HEK293 (cell line): ENCODE results near the gene TSACC.

Experiments
- CTCF ChIP-seq: fragments of 450-650 bp; formaldehyde crosslinking; IDR thresholded peaks from 2 replicates; pipeline ENCODE4 v1.5.1; 2016; ENCODE audit warnings: missing biosample characterization, missing genetic modification characterization
- RBAK ChIP-seq: fragments of 450-650 bp; formaldehyde crosslinking; IDR thresholded peaks from 2 replicates; pipeline ENCODE4 v1.5.1; 2016; ENCODE audit warnings: missing biosample characterization, missing genetic modification characterization
- ZBTB10 ChIP-seq: fragments of 450-650 bp; formaldehyde crosslinking; IDR thresholded peaks from 2 replicates; pipeline ENCODE4 v1.5.1; 2016; ENCODE audit warnings: missing biosample characterization, missing genetic modification characterization
- ZNF138 ChIP-seq: fragments of 450-650 bp; formaldehyde crosslinking; IDR thresholded peaks from 2 replicates; pipeline ENCODE4 v1.5.1; 2016; ENCODE audit warnings: missing biosample characterization, missing genetic modification characterization, borderline replicate concordance
- ZNF174 ChIP-seq: fragments of 450-650 bp; formaldehyde crosslinking; IDR thresholded peaks from 2 replicates; pipeline ENCODE4 v1.5.0; 2017; ENCODE audit warnings: missing biosample characterization, mild to moderate bottlenecking, missing genetic modification characterization
- ZNF18 ChIP-seq: fragments of 450-650 bp; formaldehyde crosslinking; IDR thresholded peaks from 2 replicates; pipeline ENCODE4 v1.5.1; 2016; ENCODE audit warnings: missing biosample characterization, missing genetic modification characterization
- ZNF274 ChIP-seq, 2 experiments: fragments of 200-500 bp in 1 of 2; fragments of 450-650 bp in 1 of 2; sonication (Bioruptor generic) in 1 of 2; formaldehyde crosslinking in 1 of 2; IDR thresholded peaks; 2 replicates each; pipeline versions ENCODE4 v1.5.1 to v1.6.1; 2014 to 2016; ENCODE audit warnings: borderline replicate concordance in 1 of 2, inconsistent platforms in 1 of 2, low read length in 1 of 2, missing biosample characterization in 1 of 2, missing genetic modification characterization in 1 of 2
- ZNF335 ChIP-seq: fragments of 450-650 bp; formaldehyde crosslinking; conservative IDR thresholded peaks from 2 replicates; pipeline ENCODE4 v1.5.1; 2016; ENCODE audit warnings: missing biosample characterization, missing genetic modification characterization
- ZNF354C ChIP-seq: fragments of 450-650 bp; formaldehyde crosslinking; IDR thresholded peaks from 2 replicates; pipeline ENCODE4 v1.5.1; 2016; ENCODE audit warnings: missing biosample characterization, missing genetic modification characterization, low read depth, borderline replicate concordance
- ZNF501 ChIP-seq: fragments of 450-650 bp; formaldehyde crosslinking; IDR thresholded peaks from 2 replicates; pipeline ENCODE4 v1.5.1; 2016; ENCODE audit warnings: missing biosample characterization, missing genetic modification characterization
- ZNF521 ChIP-seq: fragments of 450-650 bp; formaldehyde crosslinking; IDR thresholded peaks from 2 replicates; pipeline ENCODE4 v1.5.1; 2017; ENCODE audit warnings: missing biosample characterization, mild to moderate bottlenecking, missing genetic modification characterization
- ZNF639 ChIP-seq: fragments of 450-650 bp; formaldehyde crosslinking; IDR thresholded peaks from 2 replicates; pipeline ENCODE4 v1.5.1; 2016; ENCODE audit warnings: missing biosample characterization, missing genetic modification characterization
- ZNF76 ChIP-seq: fragments of 450-650 bp; formaldehyde crosslinking; IDR thresholded peaks from 2 replicates; pipeline ENCODE4; 2016; ENCODE audit warnings: low read depth, missing biosample characterization, missing genetic modification characterization, borderline replicate concordance
- ZNF792 ChIP-seq: fragments of 450-650 bp; formaldehyde crosslinking; IDR thresholded peaks from 2 replicates; pipeline ENCODE4 v1.5.1; 2016; ENCODE audit warnings: missing biosample characterization, missing genetic modification characterization

GRCh38 chr1:156365754-156366153 lies 27.4 kb downstream of the TSACC start:
- no peak for TF ChIP-seq CTCF (tag by site-specific recombination)
- TF ChIP-seq ZNF18 (tag by site-specific recombination), result no peak
- no peak for TF ChIP-seq ZNF174 (tag by site-specific recombination)
- no peak for TF ChIP-seq RBAK
- TF ChIP-seq ZNF76 (tag by site-specific recombination), result no peak
- TF ChIP-seq ZBTB10 (tag by site-specific recombination), result no peak
- no peak for TF ChIP-seq ZNF335 (tag by site-specific recombination)
- no peak for TF ChIP-seq ZNF138 (tag by site-specific recombination)
- TF ChIP-seq ZNF274 (IDR thresholded peaks at IDR 0.05; ENCODE audit: low read length), result no peak
- TF ChIP-seq ZNF274 (tag by site-specific recombination; IDR thresholded peaks at IDR 0.05; ENCODE audit: borderline replicate concordance), result no peak
- no peak for TF ChIP-seq ZNF521
- no peak for TF ChIP-seq ZNF354C (tag by site-specific recombination)
- TF ChIP-seq ZNF792 (tag by site-specific recombination), result no peak
- no peak for TF ChIP-seq ZNF501 (tag by site-specific recombination)
- no peak for TF ChIP-seq ZNF639
